Posterior cingulate gyrus (tissue), 11 donors: ENCODE measurements around the gene STAT6.

Source experiments
- DNase-seq, 10 donors: peaks; one replicate each; pipeline versions ENCODE4 v3.0.0 to v3.0.0-alpha.2; 2020 to 2021; ENCODE audit warnings: mixed read lengths in 3 of 10
- intact Hi-C: fragments of 100-400 bp; cut with DNase I; formaldehyde crosslinking; loops from one replicate; pipeline ENCODE4 v1.15.1; 2023

Gene STAT6

DNA sequence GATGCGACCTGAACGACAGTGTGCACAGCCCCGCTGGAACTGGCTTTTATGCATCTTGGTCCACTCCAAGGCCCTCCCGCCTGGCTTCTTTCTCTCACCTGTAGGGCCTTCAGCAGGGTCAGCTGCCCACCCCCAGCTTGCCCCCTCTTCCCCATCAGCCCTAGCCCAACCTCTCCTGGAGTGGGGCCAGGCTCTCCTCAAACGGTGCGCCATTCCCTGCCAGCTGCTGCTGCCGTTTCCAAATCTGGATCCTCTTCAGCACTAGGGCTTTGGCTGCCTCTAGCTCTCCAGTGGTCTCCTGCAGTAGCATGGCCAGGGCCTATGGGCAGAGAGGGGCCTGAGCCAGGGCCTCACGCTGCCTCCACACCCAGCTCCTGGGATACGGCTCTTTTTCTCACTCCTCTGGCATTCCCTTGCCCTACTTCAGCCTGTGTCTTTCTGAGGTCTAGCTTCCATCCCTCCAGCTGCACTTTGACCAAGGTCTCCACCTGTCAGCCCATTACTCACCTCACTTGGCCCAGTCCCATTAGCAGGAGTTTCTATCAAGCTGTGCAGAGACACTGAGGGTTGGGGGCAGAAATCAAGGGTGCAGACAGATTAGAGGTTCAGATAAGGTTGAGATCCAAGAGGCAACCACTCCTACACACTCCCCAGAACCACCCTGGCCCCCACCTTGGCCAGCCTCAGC, 5.0 kb downstream of the STAT6 start:
- intact Hi-C loops: no loop called here
- peak in 1 of 10 donors; percentile 71 for DNase-seq

DNA sequence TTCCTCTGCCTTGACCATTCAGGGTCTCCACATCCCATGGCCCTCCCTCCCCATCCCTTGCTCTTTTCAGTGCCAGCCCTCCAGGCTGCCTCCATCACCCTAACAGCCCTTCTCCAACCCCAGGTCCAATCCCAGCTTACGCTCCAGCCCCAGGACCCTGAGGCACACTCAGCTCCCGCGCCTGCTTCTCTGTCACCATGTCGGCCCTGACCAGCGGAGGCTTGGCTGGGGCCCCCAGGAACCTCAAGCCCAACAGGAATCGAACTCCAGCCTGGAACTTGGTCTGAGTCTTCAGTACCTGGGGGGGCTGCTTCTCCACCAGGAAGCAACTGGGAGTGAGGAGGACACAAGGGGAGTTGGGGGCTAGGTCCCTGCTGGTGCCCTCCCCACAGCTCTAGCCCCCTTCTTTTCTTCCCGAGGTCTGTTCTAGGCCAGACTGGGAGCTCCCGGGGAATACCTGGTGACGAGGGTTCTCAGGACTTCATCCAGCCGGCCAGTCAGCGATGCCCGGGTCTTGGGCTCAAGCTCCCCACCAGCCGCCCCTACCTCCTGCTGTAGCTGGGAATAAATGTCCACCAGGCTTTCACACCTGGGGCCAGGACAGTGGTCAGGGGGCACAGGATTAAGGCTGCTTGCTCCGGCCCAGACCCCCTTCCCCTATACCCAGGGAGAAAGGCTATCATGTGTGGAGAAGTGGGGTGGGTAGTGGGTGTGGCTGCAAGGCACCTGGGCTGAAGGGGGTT, 6.0 kb downstream of the STAT6 start:
- intact Hi-C loops: no loop called here
- DNase-seq: peak in 1 of 10 donors; percentile 46

GRCh38 chr12:57104292-57104910, 6.8 kb downstream of the STAT6 start:
- intact Hi-C loops: no loop called here
- DNase-seq: peak in 1 of 10 donors; percentile 58

- intact Hi-C loops: no loop called here
These were observed 7.3 kb downstream of the STAT6 start for GRCh38 chr12:57103856-57104255.

GRCh38 chr12:57101892-57102695, 9.1 kb downstream of the STAT6 start:
- intact Hi-C loops: no loop called here
- peak in 1 of 10 donors; percentile 42 for DNase-seq

More at GRCh38 chr12:57103856-57104255, 7.3 kb downstream of the STAT6 start:
- DNase-seq: no peak

DNA sequence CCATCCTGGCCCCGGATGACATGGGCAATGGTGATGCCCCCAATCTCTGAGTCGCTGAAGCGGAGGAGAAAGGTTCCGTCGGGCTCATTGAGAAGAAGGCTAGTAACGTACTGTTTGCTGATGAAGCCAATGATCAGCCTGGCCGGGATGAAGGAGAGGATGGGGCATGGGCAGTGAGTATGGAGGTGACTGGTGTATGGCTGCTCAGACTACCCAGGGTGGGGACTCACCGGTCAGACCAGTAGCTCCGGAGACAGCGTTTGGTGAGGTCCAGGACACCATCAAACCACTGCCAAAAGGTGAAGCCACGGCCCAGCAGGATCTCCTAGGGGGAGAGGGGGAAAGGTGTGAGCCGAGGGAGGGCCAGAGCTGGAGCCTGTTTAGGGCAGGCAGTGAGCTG, 11.4 kb downstream of the STAT6 start:
- peak in 1 of 10 donors; percentile 70 for DNase-seq
- intact Hi-C loops: no loop called here

- peak in 1 of 10 donors; percentile 56 for DNase-seq
- intact Hi-C loops: no loop called here
These were observed 12.0 kb downstream of the STAT6 start for GRCh38 chr12:57099047-57099714.

DNA sequence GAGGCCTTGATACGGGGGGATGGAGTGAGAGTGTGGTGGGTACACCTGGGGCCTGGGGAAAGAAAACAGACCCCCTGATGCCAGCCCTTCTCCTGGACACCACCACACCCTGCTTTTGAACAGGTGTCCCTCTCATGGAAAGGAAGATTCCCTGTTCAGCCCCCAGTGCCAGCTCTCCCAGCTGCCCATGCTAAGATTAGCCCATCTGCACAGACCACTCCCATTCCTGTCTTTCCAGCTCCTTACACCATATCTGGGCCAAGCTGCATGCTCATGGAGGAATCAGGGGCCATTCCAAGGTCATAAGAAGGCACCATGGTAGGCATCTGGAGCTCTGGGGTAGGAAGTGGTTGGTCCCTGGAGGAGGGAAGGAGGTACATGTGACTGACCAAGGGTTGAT, 12.6 kb downstream of the STAT6 start:
- intact Hi-C loops: no loop called here

DNA sequence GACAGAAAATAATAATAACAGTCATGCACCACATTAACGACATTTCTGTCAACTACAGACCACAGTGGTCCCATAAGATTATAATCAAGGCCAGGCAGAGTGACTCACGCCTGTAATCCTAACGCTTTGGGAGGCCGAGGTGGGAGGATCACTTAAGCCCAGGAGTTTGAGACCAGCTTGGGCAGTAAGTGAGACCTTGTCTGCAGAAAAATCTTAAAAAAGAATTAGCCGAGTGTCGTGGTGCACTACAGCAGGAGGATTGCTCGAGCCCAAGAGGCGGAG, 13.7 kb downstream of the STAT6 start:
- peak in 1 of 10 donors; percentile 22 for DNase-seq
- intact Hi-C loops: no loop called here

More for the DNA sequence above, 12.6 kb downstream of the STAT6 start:
- DNase-seq: peak in 1 of 10 donors; percentile 29

DNA sequence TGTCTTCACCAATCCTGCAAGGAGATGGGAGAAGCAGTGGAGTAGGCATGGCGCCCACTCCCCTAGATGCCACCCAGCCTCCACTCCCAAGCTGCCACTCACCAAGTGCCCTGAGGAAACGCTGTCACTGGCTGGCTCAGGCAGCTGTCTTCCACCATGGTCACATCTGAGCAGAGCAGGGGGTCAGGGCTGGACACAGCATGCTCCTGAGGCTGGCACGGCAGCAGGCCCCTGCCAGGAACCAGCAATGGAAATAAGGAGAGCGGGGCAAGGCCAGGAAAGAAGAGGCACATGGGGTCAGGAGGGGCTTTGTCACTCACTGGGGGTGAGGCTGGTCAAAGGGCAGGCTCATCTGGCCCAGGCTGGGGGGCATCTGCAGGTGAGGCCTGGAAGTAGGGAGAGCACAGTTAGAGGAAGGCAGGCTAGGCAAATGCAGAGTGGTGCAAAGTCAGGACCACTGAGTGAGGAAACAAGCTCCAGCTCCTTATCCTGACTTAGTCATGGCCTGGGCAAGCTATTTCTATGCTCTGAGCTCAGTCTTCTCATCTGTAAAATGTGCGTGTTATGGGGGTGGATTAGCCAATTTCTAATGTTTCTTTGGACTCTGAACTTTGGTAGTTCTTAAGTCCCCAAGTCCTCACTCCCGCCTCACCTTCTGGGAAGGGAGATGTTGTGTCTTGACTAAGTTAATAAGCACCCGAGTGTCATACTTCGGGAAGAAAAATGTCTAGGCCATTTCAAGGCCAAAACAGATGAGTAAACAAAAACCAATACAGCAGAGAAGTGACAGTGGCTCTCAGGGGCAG, 14.2 kb downstream of the STAT6 start:
- intact Hi-C loops: no loop called here
- DNase-seq: peak in 1 of 10 donors; percentile 51

DNA sequence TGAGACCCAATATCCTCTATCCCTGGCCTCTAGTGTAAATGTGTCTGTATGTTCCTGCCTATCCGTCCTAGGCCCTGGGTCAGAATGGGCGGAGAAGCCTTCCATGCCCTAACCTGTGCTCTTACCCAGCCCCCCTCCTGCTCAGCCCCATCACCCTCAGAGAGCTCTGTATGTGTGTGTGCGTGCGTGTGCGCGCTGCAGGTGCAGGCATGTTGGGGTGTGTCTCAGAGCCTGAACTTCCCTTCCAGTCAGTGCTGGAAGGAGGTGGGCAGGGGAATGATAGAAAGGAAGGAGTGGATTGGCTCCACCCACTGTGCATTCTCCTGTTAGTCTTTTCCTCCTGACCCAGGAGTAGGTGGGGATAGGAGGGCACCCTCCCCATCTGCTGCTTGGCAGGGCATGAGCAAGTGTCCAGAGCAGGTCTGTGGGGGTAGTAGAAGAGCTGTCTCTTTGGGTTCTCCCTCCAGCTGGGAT, 15.0 kb downstream of the STAT6 start:
- intact Hi-C loops: no loop called here
- peak in 1 of 10 donors; percentile 73 for DNase-seq

- intact Hi-C loops: no loop called here
- peak in 2 of 10 donors; percentile 36 to 53 for DNase-seq
These were observed 15.7 kb downstream of the STAT6 start for GRCh38 chr12:57095440-57095839.

- intact Hi-C loops: no loop called here
- DNase-seq: peak in 2 of 10 donors; percentile 68 to 78
These were observed 16.7 kb downstream of the STAT6 start for GRCh38 chr12:57094208-57095160.

- intact Hi-C loops: no loop called here
- DNase-seq: peak in 8 of 10 donors; percentile 29 to 96 (median 70)
These were observed 17.6 kb downstream of the STAT6 start for GRCh38 chr12:57093415-57094207.

DNA sequence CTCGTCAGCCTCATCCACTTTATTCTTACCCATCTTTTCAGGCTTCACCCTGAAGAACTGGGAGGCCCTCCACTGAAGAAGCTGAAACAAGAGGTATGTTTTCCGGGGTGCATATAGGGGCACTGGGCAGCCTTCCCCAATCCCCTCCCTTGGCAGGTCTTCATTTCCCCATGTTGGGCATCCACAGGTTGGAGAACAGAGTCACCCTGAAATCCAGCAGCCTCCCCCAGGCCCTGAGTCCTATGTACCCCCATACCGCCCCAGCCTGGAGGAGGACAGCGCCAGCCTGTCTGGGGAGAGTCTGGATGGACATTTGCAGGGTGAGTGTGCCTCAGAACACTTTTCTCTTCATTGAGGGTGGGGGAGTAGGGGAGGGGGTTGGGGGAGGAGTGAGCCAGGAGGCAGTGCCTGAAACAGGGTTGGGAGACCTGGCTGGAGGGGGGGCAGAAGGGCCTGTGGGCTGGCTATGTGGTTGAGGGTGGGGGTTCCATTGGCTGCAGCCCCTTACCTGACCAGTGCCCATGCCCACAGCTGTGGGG, 18.2 kb downstream of the STAT6 start:
- intact Hi-C loops: no loop called here

GRCh38 chr12:57092529-57092862, 18.7 kb downstream of the STAT6 start:
- peak in 1 of 10 donors; percentile 54 for DNase-seq
- intact Hi-C loops: no loop called here

More for the DNA sequence above, 18.2 kb downstream of the STAT6 start:
- DNase-seq: peak in 2 of 10 donors; percentile 24 to 57
